HFFc6 (cell line): ENCODE results near the gene CAMSAP1. TPM values are rescaled to one million over a fixed set of nuclear protein-coding genes. Genes with fewer than 3 reads are reported as not detected.
A peak's percentile ranks its signal among the peaks of the same experiment; 100 is the strongest.

Experiments used
- DNase-seq: peaks from one replicate; pipeline ENCODE4 v3.0.0-alpha.2; 2018
- H3K27ac Mint-ChIP-seq: 2 replicates; pipeline ENCODE4 v1.8.0; 2020; ENCODE audit warnings: mild to moderate bottlenecking, mixed read lengths
- H3K27me3 Mint-ChIP-seq: 2 replicates; pipeline ENCODE4 v1.8.0; 2021; ENCODE audit warnings: mild to moderate bottlenecking, moderate library complexity, mixed read lengths; ENCODE audit not compliant: insufficient read depth
- H3K36me3 Mint-ChIP-seq: 2 replicates; pipeline ENCODE4 v1.8.0; 2021; ENCODE audit warnings: low read depth, mixed read lengths
- H3K4me1 Mint-ChIP-seq: 2 replicates; pipeline ENCODE4 v1.8.0; 2020; ENCODE audit warnings: low read depth, mixed read lengths
- H3K4me3 Mint-ChIP-seq: 2 replicates; pipeline ENCODE4 v1.8.0; 2020; ENCODE audit warnings: mild to moderate bottlenecking, moderate library complexity, mixed read lengths
- H3K9me3 Mint-ChIP-seq: 2 replicates; pipeline ENCODE4 v1.8.0; 2020; ENCODE audit warnings: mild to moderate bottlenecking, mixed read lengths
- total RNA-seq, 6 experiments: library from RNA; stranded (reverse); fragmentation: NEBNext Ultra II Directional; extraction: Animal tissue kit (Norgen Biotek cat#: 25700); gene quantifications; 2 replicates in 1 of 6; 3 replicates in 5 of 6; pipeline ENCODE4 v1.2.3, GENCODE V29; 2021
- TF ChIP-seq, protein P1 (sequence below): fragments of 200-600 bp; sonication (generic); IDR thresholded peaks from 2 replicates; pipeline ENCODE4 v1.5.0; 2021; ENCODE audit warnings: antibody characterized with exemption, mild to moderate bottlenecking

Gene CAMSAP1
- total RNA-seq, 6 experiments from 2014 or later, result 14.9 to 22.8 (median 18.1) TPM

DNA sequence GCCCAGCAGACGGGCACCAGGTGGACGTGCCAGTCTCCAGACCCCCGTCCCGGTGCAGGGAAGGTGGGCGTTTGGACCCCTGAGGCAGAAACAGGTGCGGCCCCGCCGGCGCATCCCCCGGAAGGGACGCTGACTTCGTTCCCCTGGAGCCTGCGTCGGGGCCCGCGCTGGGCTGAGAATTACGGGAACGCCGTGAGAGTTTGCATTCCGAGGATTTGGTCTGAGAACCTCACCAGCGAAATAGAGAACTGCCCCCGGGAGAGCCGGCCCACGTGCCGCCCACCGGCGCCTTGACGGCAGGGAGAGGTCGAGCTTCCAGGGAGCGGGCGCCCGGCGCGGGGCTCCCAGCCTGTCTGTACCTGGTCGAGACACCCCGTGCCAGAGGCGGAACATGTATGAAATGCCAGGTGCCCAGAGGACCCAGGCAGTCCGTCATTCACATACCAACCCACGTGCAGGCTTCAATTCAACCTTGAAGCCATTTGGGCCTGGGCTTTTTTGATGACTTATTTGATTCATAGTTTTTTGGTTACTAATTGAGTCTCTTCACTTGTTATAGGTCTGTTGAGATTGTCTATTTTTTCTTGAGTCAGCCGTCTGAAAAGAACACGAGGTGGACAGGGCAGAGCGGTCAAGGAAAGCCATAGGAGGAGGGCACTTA is 877 bp upstream of the CAMSAP1 start:
- TF ChIP-seq, protein P1, sequence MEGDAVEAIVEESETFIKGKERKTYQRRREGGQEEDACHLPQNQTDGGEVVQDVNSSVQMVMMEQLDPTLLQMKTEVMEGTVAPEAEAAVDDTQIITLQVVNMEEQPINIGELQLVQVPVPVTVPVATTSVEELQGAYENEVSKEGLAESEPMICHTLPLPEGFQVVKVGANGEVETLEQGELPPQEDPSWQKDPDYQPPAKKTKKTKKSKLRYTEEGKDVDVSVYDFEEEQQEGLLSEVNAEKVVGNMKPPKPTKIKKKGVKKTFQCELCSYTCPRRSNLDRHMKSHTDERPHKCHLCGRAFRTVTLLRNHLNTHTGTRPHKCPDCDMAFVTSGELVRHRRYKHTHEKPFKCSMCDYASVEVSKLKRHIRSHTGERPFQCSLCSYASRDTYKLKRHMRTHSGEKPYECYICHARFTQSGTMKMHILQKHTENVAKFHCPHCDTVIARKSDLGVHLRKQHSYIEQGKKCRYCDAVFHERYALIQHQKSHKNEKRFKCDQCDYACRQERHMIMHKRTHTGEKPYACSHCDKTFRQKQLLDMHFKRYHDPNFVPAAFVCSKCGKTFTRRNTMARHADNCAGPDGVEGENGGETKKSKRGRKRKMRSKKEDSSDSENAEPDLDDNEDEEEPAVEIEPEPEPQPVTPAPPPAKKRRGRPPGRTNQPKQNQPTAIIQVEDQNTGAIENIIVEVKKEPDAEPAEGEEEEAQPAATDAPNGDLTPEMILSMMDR, result no peak
- Mint-ChIP-seq H3K4me3 (peak overlapping the region; percentile 83), H3K9me3 (peaks cover 23% of the 10 kb centered on the region), H3K36me3 (peaks cover 53% of the 10 kb centered on the region), H3K27me3 (no peaks in the 10 kb centered on the region; the same call in 1 of the 2 replicates), H3K27ac (peak overlapping the region; percentile 71), H3K4me1 (peaks cover 50% of the 10 kb centered on the region)
- no peak for DNase-seq

DNA sequence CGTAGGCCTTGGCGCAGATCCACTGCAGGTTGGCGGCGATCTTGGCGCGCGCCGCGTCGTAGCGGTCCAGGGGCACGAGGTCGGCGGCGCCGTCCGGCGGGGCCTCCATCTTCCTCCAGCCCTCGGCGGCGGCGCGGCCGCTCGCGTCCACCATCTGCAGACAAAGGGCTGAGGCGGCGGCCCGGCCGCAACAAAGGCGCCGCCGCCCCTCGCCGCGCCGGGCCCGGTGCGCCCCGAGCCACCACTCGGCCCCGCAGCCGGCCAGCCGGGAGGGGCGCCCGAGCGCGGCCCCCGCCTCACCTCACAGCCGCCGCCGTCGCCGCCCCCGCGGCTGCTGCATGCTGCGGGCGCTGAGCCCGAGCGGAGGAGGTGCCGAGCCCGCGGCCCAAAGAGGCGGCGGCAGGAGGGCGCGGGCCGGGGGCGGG is 328 bp downstream of the CAMSAP1 start:
- DNase-seq, result no peak
- Mint-ChIP-seq H3K27ac (no peak overlapping the region), H3K4me3 (no peak overlapping the region)

DNA sequence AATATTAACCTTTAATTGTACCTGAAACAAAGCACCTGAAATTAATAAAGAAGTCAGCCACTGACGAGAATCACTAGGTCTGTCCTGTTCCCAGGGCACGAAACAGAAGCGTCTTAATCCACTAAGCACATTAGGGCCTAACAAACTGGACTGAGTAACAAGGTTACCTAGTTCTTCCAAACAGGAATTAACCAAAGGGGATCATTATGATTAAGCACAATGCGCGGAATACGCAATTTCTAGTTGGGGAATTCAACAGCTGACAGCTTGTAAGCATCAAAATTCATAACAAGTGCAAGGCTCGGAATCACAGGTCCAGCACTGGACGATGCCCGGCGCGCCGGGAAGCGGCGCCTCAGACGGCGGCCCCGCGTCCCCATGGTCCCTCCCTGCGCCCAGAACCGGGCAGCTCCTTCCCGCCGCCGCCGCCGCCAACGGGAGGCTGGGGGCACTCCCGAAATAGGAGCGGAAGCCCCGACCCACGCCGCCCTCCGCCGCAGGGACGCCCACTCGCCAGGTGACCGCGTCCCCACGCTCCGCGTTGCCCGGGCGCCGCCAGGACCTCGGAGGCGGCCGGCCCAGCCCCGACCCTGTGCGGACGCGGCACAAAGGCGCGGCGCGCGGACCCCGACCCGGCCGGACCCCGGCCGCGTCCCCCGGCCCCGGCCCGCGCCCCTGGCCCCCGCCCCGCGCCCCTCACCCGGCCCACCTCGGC is 898 bp downstream of the CAMSAP1 start:
- Mint-ChIP-seq H3K9me3 (peaks cover 17% of the 10 kb centered on the region), H3K4me1 (peaks cover 50% of the 10 kb centered on the region)
- DNase-seq, result peak; percentile 18

More for the DNA sequence above, 328 bp downstream of the CAMSAP1 start:
- Mint-ChIP-seq H3K27me3 (no peaks in the 10 kb centered on the region; the same call in 1 of the 2 replicates), H3K4me1 (peaks cover 50% of the 10 kb centered on the region), H3K36me3 (peaks cover 46% of the 10 kb centered on the region), H3K9me3 (peaks cover 22% of the 10 kb centered on the region)
- TF ChIP-seq, protein P1, result no peak

DNA sequence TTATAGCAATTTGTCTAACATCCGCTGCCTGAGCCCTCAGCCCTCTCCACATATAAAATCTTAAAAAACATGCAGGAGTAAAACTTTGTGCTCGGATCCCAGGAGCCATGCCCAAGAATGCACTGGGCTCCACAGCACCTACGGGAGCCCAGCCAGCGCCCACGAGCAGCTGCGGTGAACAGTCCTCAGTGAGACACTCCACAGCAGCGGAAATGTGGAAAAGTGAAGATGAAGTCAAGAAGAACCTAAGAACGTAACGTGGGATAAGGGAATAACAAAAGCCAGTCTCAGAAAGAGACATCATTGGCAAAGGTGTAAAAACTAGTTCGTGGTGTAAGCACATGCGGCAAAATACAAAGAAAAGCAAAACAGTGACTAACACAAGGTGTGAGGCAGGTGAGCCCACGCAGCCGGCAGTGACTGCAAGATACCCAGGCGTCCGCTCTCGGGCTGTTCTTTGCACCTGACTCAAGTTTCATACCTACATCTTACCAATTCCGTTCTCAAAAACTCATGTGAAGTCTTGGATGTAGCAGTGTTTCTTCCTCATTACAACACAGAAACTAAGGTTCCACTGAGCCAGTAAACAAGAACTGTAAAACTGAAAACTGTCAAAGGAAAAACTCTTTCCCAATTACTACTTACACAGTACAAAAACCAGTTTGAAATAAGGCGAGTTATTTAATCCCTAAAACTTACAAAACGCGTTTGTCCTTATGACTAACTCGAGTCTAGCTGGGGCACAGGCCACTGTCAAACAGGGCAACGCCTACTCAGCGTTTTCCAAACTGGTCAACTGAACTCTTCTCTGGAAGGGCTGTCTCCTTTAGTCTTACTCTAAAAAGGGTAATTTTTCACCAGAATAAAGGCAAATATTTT is 1.7 kb downstream of the CAMSAP1 start:
- Mint-ChIP-seq H3K9me3 (peaks cover 8% of the 10 kb centered on the region), H3K27me3 (no peaks in the 10 kb centered on the region), H3K36me3 (peaks cover 37% of the 10 kb centered on the region), H3K4me1 (peaks cover 41% of the 10 kb centered on the region), H3K27ac (peak overlapping the region; percentile 57; the same call in 1 of the 2 replicates), H3K4me3 (peak overlapping the region; percentile 84)
- TF ChIP-seq, protein P1, result no peak
- DNase-seq, result no peak

More for the DNA sequence above, 898 bp downstream of the CAMSAP1 start:
- H3K27ac Mint-ChIP-seq, result peak overlapping the region; percentile 57
- H3K36me3 Mint-ChIP-seq, result peaks cover 45% of the 10 kb centered on the region
- H3K27me3 Mint-ChIP-seq, result no peaks in the 10 kb centered on the region; the same call in 1 of the 2 replicates
- H3K4me3 Mint-ChIP-seq, result peak overlapping the region; percentile 84
- TF ChIP-seq, protein P1, result no peak

DNA sequence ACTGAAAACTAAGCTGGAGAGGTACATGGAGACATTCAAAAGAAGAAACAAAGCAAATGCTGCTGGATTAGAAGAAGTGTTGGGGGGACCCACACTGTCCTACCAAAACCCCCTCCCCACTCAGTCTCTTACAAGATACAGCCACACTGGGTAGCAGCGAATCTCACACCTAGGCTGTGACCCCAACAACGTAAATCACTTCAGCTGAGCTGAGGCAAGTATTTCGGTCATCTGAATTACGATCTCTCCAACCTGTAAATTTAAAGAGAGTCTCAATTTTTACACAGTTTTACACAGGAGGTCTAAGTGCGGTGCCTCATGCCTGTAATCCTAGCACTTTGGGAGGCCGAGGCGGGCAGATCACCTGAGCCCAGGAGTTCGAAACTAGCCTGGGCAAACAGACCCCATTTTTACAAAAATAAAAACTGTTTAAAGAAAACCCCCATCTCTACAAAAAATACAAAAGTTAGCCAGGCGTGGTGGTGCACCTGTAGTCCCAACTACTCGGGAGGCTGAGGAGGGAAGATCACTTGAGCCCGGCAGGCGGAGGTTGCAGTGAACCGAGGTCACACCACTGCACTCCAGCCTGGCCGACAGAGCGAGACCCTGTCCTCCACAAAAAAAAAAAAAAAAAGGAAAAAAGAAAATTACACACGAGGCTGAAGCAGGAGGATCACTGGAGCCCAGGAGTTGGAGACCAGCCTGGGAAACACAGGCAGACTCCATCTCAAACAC is 3.4 kb downstream of the CAMSAP1 start:
- peaks cover 34% of the 10 kb centered on the region for H3K4me1 Mint-ChIP-seq
- H3K27ac Mint-ChIP-seq, result no peak overlapping the region
- DNase-seq, result no peak
- H3K27me3 Mint-ChIP-seq, result no peaks in the 10 kb centered on the region
- TF ChIP-seq, protein P1, result no peak
- H3K4me3 Mint-ChIP-seq, result no peak overlapping the region
- H3K36me3 Mint-ChIP-seq, result peaks cover 28% of the 10 kb centered on the region
- peaks cover 11% of the 10 kb centered on the region; the same call in 1 of the 2 replicates for H3K9me3 Mint-ChIP-seq
